ENCODE measurements around the gene PDP2. TPM values are rescaled to one million over a fixed set of nuclear protein-coding genes. Genes with fewer than 3 reads are reported as not detected.
A peak's percentile ranks its signal among the peaks of the same experiment; 100 is the strongest.
"Not testable (repeated sequence)": the region's sequence is repeated elsewhere in the genome, so short reads cannot be mapped to it uniquely, and the experiment has no call there.

Gene PDP2
- total RNA-seq, 1 donor from 2014 or later: 15.5 TPM

DNA sequence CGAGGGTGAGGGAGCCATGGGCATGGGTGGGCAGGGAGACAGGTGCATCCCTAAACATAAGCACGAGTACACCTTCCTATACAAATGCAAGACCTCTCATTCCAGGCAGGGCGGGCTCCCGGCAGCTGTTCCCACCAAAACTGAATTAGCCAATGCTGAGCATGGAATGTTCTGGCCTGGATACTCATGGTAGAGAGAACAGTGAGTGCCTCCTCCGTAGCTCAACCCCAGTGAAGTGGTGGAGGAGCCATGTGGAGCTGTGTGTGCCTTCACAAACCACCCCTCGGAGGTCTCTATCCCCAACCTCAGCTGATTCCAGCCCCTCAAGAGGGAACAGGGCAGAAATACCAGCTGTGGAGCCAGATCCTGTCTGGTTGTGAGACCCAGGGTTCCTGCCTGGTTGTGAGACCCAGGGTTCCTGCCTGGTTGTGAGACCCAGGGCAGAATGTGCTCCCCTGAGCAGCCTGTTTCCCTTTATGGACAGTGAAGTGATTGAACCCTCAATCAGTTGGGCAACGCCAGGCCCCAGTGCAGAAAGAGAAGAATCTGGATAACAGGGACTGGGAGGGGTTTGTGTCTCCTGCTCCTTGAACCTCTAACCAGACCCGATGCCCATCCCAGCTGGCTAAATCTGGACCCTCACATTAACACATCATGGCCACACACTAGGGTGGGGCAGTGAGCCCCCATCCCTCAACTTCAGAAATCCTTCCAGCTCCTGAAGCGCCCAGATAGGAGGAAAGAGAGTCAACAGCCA lies 40.8 kb downstream of the PDP2 start:
- DNase-seq: no peak

DNA sequence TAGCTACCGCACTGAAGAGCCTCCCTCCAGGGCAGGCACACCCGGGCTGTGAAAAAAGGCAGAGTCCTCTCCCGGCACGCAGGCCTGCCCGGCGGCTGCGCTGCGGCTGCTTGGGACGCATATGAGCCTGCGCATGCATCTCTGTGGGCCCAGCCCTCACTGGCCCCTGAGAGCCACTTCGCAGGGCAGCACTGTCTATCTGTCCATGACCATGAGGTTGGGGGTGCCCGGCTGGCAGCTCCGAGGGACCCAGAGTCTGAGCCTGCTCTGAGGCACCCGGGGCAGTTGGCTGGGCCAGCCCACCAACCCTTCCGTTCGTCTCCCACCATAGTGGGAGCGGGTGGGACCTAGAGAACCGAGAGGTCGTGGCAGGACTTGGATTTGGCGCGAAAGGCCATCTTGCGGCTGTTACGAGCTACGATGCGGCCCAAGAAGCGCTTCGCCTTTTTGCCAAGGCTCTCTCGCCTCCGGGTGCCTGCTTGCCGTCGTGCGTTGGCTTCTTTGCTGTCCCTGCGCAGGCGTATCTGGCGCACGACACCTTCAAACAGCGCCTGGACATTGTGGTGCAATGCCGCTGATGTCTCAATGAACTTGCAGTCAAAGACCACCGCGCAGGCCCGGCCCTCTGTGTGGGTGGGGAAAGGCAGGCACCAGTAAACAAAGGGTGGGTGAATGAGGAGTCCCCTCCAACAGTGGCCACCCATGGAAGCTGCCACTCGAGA lies 41.6 kb downstream of the PDP2 start:
- DNase-seq: no peak

DNA sequence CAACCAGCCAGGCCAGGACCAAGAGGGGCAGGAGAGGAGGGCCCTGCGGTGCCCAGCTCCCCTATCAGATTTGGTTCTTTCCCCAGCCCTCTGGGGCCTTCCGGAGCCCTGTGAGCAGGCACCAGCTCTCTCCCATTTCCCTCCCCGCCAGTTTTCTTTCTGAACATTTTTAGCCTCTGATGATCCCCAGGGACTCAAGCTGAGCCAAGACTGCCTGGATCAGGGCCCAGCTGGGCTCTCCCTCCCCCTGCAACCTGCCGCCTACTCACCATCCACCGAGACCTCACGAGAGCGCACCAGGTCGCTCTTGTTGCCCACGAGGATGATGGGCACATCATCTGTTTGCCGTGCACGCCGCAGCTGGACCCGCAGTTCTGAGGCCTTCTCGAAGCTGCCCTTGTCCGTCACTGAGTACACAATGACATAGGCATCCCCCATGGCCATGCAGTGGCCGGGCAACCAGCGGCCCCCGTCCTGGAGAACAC lies 43.0 kb downstream of the PDP2 start:
- DNase-seq: no peak

DNA sequence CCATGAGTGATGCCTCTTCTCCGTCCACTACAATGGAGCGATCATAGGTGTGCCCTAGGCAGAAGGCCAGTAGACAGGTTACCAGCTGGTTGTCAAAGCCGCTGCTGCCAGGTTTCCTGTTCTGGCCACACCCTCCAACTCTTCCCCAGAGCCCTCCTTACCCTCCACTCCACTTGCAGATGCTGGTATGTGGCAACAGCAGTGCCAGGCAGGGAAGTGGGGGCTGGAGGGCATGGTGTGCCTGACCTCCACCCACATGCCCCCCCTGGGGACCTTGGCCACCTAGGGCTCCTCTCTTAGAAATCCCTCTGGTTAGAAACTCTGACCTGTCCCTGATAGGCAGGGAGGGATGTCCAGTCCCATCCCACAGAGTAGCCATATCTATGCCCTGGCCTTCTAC lies 43.6 kb downstream of the PDP2 start:
- no peak for DNase-seq

DNA sequence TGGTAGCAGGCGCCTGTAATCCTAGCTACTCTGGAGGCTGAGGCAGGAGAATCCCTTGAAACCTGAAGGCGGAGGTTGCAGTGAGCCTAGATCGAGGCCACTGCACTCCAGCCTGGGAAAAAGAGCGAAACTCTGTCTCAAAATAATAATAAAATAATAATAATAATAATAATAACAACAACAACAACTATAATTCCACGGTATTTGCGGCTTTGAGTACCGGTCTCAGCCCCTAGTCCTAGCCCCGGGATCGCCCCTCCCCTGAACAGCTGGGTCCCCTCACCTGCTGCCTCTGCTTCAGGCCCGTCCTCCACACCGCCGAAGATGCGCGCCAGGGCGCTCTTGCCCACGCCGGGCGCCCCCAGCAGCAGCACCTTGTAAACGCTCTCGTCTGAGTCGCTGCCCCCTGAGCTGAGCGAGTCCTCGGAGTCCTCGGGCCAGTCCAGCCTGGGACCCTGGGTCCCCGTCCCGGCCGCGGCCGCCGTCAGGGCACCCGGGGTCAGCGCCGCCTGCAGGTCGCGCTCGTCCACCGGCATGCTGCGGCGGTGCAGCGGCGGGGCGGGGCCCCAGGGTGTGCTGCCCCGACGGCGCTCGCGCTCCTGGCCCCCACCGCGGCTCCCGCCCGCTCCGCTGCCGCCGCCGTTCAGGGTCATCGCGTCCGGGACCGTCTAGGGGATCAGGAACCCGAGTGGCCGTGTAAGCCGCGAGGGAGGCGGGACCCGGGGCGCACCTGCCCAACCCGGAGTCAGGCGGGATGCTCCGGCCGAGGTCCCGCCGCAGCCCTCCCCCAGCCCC lies 44.4 kb downstream of the PDP2 start:
- peak; percentile 38 for DNase-seq

DNA sequence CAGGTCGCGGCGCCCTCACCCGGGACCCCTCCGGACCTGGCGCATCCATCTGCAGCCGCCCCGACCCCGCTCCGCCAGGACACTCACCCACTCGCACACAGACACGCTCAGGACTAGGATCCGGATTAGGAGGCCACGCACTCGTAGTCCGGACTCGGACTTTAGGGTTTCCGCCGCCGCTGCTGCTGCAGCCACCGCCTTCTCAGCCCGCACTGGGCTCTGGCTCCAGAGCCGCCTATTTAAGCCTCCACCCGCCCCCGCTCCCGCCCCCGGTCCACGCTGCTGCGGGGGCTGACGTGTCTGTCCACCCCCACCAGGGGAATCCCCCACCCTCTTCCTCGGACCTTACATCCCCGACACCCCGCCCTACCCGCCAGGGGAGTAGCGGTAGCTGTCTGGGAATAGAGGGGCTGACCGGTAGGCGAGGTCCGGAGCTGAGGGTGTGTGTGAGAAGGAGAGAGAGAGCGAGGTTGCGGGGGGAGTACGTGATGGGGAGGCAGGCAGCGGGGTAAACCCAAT lies 45.1 kb downstream of the PDP2 start, which contains the start of gene RRAD:
Gene RRAD (minus strand): TSS at position 214 of the 519 bp plus-strand sequence. CDS start 356 bp downstream, outside the sequence.
- peak; percentile 29 for DNase-seq

DNA sequence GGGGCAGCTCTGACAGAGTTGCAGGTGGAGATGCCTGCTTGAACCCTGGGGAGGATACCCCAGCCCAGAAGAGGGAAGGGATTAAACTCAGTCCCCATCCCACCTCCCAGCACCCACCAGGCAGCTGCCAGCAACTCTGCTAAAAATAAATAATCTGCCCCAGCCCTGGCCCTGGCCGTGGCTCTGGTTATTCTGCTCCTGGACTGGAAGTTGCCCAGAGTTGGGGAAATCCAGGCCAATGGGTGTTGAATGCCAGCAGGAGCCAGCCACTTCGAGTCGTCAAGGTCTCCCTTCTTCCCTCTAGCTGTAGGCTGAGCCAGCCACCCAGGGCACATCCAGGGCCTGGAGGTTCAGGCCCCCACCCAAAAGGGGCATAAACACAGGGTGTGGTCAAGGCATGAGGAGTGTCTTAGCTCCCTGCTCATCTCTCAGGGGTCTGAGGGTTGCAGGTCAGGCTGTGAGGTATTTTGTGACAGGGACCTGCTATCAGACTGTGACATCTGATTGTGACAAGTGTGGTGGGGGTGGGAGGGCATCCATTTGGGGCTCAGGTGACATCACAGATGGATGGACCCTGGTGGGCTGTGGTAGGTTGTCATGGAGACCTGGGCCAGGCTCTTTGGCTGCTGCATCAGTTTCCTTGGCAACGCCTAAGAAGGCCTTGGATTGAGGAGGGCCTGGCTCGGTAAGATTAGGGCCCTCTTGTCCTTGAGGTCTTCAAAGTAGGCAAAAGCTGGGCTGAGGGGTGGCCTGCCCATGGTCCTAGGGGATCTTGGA lies 46.0 kb downstream of the PDP2 start:
- DNase-seq: no peak

DNA sequence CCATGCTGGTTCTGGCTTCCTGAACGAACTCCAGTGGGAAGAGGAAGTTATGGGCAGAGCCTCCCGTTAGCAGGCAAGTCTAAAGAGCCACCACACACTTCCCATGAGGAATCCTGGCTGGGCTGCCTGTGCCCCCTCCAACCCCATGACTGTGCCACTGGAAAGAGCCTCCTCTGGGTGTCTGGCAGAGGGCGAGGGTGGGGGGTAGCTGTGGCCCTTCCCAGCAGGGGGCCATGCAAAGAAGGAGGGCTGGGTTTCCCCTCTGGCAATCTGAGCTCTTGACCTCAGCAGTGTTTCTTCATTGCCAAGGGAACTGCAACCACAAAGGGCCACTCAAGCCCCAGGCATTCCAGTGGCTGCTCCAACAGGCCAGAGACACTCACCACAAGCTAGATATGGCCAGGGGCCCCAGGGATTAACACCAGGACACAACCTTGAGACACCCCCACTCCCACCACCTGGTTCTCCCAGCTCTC lies 46.7 kb downstream of the PDP2 start:
- DNase-seq: peak; percentile 25

DNA sequence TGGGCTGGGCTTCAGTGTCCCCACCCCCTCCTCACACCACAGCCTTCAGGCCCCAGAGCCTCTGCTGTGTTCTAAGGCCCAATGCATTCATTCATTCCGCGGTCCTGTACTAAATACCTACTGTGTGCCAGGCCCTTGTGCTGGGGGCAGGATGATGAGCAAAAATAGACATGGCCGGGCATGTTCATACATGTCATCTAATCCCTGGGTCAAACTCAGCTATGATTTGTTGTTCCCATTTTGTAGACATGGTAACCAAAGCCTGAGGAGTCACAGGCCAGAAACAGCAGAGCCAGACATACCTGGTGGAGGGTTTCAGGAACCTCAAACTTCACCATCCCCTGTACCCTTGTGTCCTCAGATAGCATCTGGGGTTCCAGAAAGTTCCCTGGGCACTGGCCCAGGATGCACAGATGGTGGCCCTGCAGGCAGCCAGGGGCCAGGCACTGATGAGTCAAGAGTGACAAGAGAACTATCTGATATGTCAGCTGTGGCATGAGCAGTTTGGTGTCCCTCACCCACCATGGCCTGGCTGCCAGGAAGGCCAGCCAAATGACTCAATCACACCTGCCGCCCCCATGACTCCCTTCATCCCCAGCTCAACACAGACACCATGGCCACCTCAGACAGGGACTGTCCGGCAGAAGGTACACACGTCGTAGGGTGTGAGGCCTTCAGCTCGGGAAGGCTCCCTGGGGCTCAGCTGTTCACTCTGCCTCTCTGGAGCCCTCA lies 47.8 kb downstream of the PDP2 start:
- no peak for DNase-seq

DNA sequence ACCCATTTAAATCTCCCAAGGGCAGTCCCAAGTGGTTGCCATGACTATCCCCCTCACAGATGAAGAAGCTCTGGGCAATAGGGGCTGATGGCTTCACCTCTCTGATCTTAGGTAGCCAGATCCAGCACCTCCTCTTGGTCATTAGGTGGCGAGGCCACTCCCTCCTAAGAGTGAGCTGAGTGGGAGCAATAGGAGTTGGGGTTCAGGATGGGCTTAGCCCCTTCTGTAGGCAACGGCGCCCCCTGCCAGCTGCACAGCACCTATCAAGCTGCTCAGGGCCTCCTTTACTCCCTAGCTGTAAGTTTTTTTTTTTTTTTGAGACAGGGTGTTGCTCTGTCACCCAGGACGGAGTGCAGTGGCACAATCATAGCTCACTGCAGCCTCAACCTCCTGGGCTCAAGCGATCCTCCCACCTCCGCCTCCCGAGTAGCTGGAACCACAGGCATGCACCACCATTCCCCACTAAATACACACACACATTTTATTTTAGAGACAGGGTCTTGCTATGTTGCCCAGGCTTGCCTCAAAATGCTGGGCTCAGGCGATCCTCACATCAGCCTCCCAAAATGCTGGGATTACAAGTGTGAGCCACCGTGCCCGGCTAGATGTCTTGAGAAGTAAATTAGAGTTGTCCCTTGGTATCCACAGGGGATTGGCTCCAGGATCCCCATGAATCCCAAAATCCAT lies 48.5 kb downstream of the PDP2 start:
- DNase-seq: peak; percentile 43

DNA sequence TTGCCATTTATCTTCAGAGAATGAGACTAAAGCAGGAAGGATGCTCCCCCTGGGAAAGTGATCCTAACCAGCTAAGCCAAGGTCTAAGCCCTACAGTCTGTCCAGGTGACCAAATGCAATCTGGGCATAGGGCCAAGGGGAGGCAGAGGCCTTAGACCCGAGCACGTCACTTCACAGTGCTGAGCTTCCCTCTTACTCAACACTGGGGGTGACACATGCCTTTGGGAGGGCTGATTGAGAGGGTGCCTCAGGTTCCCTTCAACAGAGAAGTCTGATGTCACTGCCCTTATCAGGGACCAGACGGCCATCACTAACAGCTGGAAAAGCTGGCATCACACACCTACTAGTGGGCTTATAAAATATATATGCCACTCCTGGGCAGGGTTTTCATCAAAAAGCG lies 49.9 kb downstream of the PDP2 start:
- peak; percentile 26 for DNase-seq

DNA sequence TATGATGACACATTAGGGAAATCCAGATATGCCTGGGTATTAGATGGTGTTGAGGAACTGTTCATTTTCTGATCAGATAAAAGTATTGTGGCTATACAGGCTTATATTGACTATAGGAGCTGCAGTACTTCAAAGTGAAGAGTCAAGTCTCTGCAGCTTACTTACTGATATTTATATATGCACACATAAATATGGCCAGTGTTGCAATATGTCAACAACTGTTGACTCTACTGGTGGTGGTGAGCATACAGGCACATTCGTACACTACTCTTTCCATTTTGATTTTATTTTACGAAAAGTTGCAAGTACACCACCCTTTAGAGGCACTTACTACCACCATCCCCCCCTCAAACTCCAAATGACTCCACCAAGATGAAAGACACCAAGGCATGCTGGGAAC lies 51.4 kb downstream of the PDP2 start:
- DNase-seq: no peak

DNA sequence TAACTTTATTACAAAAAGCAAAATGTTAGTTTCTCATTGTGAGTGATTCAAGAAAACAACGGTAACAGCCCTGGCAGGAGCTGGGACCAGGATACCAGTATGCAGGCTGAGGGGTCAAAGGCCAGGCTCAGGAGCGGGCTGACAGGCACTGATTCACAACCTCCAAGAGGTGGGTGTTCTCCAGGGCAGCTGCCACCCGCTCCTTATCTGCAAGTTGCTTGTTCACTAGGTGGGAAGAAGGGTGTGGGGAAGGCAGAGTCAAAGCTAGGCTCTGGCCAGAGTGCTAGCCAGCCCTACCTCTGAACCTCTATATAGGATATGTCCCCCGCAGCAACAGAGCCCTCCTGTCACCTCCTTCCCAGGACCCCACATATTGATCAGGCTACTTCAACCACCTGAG lies 51.8 kb downstream of the PDP2 start:
- no peak for DNase-seq

DNA sequence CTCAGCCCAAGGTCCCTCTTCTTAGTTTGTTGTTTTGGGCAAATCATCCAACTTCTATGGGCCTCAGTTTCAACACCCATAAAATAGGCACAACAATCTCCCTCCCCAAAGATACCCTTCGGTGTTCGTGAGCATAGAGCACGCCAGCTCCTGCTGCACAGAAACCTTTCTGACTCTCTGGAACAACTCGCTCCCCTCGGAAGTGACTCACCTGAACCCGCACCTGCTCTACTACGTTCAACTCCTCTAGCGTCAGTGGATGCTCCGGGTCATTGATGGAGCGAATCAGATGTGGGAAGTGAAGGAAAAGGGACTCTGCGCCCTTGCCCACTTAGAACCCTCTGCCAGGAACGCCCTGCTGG lies 53.4 kb downstream of the PDP2 start:
- DNase-seq: no peak

DNA sequence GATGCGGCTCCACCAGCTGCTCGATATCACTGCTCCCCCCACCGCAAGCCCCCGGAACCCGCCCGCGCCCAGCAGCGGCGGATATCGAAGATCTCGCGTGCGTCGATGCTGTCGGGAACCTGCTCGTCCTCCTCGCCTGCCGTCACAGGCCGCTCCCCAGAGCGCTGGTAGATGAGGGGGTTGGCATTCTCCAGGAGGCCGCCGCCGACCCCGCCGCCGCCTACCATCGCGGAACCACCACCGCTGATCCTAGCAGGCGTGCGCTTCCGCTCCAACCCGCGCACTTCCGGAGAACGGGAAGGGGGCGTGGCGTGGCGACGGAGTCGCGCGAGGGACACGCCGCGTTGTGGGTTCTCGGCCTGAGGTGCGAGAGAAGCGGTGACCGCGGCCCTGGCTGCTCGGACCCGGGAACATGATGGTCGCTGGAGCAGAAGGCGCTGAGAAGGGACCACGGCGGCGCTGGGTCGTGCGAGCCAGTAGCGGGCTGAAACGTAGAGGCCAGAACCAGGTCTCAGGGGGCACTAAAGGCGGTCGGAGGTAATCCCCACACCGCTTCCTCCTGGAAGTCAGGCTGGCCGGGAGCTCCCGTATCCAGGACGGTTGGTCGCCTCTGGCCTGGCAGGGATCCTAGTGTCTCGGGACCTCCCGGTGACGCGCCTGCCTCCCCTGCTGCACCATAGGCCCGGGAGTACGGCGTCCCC lies 54.0 kb downstream of the PDP2 start, which contains the start of gene CIAO2B:
Gene CIAO2B (minus strand): TSS at position 265 of the 701 bp plus-strand sequence. CDS start 38 bp downstream, at position 227.
- DNase-seq: peak; percentile 90

DNA sequence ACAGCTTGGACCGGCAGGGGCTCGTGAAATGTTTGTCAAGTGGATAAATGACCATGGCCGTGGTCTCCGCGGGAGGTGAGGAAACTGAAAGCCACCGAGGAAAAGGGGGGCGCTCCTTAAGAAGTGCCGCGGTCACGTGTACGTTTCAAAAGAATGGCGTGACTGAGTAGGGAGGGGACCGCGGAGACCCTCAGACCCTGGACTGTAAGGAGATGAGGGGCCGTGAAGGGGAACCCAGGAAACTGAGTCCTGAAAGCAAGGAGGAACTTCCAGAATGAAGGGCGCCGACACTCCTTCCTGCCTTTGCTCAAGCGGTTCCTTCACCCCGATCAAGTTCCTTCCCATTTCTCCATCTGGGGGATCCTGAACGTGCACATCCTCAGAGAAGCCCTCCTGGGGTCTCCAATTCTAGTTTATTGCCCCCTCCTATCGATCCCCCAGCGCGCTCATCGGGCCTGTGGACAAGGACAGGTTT lies 54.6 kb downstream of the PDP2 start:
- DNase-seq: not testable (repeated sequence)

DNA sequence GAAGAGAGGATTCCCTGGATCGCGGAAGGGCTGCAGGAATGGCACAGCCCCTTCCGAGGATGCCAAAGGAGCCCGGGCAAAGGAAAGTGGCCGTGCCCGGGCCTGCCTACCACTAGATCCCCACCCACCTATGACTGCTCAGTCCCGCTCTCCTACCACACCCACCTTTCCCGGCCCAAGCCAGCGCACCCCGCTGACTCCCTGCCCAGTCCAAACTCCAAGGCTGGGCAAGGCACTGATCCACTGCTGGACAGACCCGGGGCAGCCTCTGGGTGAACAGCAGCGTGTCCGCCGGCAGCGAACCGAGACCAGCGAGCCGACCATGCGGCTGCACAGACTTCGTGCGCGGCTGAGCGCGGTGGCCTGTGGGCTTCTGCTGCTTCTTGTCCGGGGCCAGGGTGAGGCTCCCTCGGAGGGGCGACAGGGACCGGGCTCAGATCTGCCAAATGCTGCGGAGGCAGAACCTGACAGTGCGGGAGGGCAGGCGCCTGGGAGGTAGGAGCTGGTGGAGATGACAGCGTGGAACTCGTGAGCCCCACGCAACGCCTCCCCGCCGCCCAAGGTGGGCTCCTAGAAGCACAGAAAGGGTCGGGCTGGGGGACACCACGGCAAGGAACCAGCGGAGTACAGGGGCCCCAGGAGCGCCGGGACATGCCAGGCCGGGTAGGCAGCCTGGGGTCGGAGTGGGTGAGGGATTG lies 55.1 kb downstream of the PDP2 start, which contains the start of gene CES2:
Gene CES2 (plus strand): TSS at position 203 of the 698 bp plus-strand sequence. CDS start 120 bp downstream, at position 323.
- peak; percentile 46 for DNase-seq

DNA sequence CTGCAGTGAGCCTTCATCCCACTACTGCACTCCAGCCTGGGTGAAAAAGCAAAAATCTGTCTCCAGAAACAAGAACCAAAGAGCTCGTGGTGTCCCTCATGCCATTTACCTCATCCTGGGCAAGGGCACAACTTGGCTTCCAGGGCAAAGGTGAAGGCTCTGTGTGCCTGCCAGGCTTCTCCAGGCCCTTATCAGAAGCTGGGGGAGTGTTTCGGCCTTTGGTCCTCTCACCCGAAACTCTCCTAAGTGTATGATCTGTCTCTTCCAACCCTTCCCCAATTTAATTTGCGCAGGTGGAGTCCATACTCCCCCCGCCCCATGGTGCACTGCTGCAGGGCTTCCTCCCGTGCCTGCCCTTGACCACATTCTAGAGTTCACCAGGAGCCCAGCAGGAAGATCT lies 56.1 kb downstream of the PDP2 start:
- no peak for DNase-seq
